Trophoblast cell (in vitro differentiated cells and primary cell): ENCODE results near the gene MED23.
A peak's percentile ranks its signal among the peaks of the same experiment; 100 is the strongest.

Source experiments
- DNase-seq, 2 donors: peaks; one replicate each; pipeline ENCODE4 v3.0.0-alpha.2; 2016
- H2AFZ ChIP-seq: 2 replicates; pipeline ENCODE4 v1.6.1; 2013; ENCODE audit warnings: low read length, moderate library complexity, mild to moderate bottlenecking; ENCODE audit not compliant: insufficient read depth, poor library complexity
- H2AK5ac ChIP-seq: 2 replicates; pipeline ENCODE4 v1.6.1; 2013; ENCODE audit warnings: mild to moderate bottlenecking, low read length
- H2BK120ac ChIP-seq: 2 replicates; pipeline ENCODE4 v1.6.1; 2013; ENCODE audit warnings: low read length, mild to moderate bottlenecking, moderate library complexity; ENCODE audit not compliant: insufficient read depth, poor library complexity
- H2BK12ac ChIP-seq: 2 replicates; pipeline ENCODE4 v1.6.1; 2013; ENCODE audit warnings: mild to moderate bottlenecking, low read length, moderate library complexity
- H2BK5ac ChIP-seq: 2 replicates; pipeline ENCODE4 v1.6.1; 2013; ENCODE audit warnings: low read length, low read depth, moderate library complexity, mild to moderate bottlenecking; ENCODE audit not compliant: poor library complexity
- H3K14ac ChIP-seq: 2 replicates; pipeline ENCODE4 v1.6.1; 2013; ENCODE audit warnings: mild to moderate bottlenecking, low read length
- H3K18ac ChIP-seq: 2 replicates; pipeline ENCODE4 v1.6.1; 2013; ENCODE audit warnings: mild to moderate bottlenecking, low read length
- H3K23ac ChIP-seq: 2 replicates; pipeline ENCODE4 v1.6.1; 2013; ENCODE audit warnings: low read length
- H3K27ac ChIP-seq: 2 replicates; pipeline ENCODE4 v1.5.1; 2013; ENCODE audit warnings: low read depth, mild to moderate bottlenecking, inconsistent platforms, low read length, moderate library complexity
- H3K27me3 ChIP-seq: 2 replicates; pipeline ENCODE4 v1.6.1; 2013; ENCODE audit warnings: inconsistent platforms, mild to moderate bottlenecking, low read length, moderate library complexity; ENCODE audit not compliant: insufficient read depth
- H3K36me3 ChIP-seq, 2 experiments: 1 replicate in 1 of 2; 2 replicates in 1 of 2; pipeline ENCODE4 v1.6.1; 2013; ENCODE audit warnings: low read length in 2 of 2, mild to moderate bottlenecking in 2 of 2, moderate library complexity in 1 of 2; ENCODE audit not compliant: insufficient read depth in 2 of 2, control insufficient read depth in 1 of 2
- H3K4ac ChIP-seq: 2 replicates; pipeline ENCODE4 v1.6.1; 2013; ENCODE audit warnings: low read depth, mild to moderate bottlenecking, low read length, moderate library complexity
- H3K4me1 ChIP-seq, 2 experiments: 1 replicate in 1 of 2; 2 replicates in 1 of 2; pipeline ENCODE4 v1.6.1; 2013; ENCODE audit warnings: low read length in 2 of 2, mild to moderate bottlenecking in 2 of 2, moderate library complexity in 1 of 2; ENCODE audit not compliant: insufficient read depth in 2 of 2, control insufficient read depth in 1 of 2
- H3K4me2 ChIP-seq: 2 replicates; pipeline ENCODE4 v1.6.1; 2013; ENCODE audit warnings: inconsistent platforms, mild to moderate bottlenecking, low read length, moderate library complexity
- H3K4me3 ChIP-seq: 2 replicates; pipeline ENCODE4 v1.5.1; 2013; ENCODE audit warnings: mild to moderate bottlenecking, low read depth, low read length, inconsistent platforms
- H3K79me1 ChIP-seq: one replicate; pipeline ENCODE4 v1.6.1; 2013; ENCODE audit warnings: low read length
- H3K79me2 ChIP-seq: 2 replicates; pipeline ENCODE4 v1.6.1; 2013; ENCODE audit warnings: low read length, mild to moderate bottlenecking; ENCODE audit not compliant: control insufficient read depth, insufficient read depth, poor library complexity
- H3K9ac ChIP-seq: 2 replicates; pipeline ENCODE4 v1.6.1; 2013; ENCODE audit warnings: mild to moderate bottlenecking, low read length
- H3K9me3 ChIP-seq: 2 replicates; pipeline ENCODE4 v1.6.1; 2013; ENCODE audit warnings: low read depth, mild to moderate bottlenecking, control low read depth, inconsistent platforms, low read length; ENCODE audit not compliant: insufficient read depth
- H4K12ac ChIP-seq: 2 replicates; pipeline ENCODE4 v1.6.1; 2013; ENCODE audit warnings: low read depth, mild to moderate bottlenecking, low read length, moderate library complexity
- H4K8ac ChIP-seq: 2 replicates; pipeline ENCODE4 v1.6.1; 2013; ENCODE audit warnings: low read depth, mild to moderate bottlenecking, low read length, moderate library complexity
- H4K91ac ChIP-seq: one replicate; pipeline ENCODE4 v1.6.1; 2013; ENCODE audit warnings: low read depth, mild to moderate bottlenecking, low read length, moderate library complexity
- WGBS: extraction: QIAGEN DNeasy Blood & Tissue Kit; methylation state at CpG from one replicate; pipeline ENCODE4 v1.1.7; 2013; ENCODE audit warnings: missing lambda C conversion rate; ENCODE audit not compliant: insufficient read length, insufficient coverage; ENCODE audit errors: extremely low coverage; 5-methylcytosine and 5-hydroxymethylcytosine counted together

MED23 gene

GRCh38 chr6:131654326-131654725, 26.3 kb upstream of the MED23 start:
- Histone ChIP-seq H3K79me1 (no peaks in the 10 kb centered on the region), H2AK5ac (no peak overlapping the region), H3K27me3 (no peaks in the 10 kb centered on the region), H3K4me3 (peak overlapping the region; percentile 54), H3K9ac (no peak overlapping the region), H3K14ac (no peak overlapping the region), H3K4me2 (no peak overlapping the region), H3K18ac (no peak overlapping the region), H3K4me1 (no peaks in the 10 kb centered on the region), H2BK12ac (no peak overlapping the region), H4K12ac (no peak overlapping the region), H3K9me3 (no peaks in the 10 kb centered on the region), H3K36me3 (no peaks in the 10 kb centered on the region), H4K91ac (no peak overlapping the region), H4K8ac (no peak overlapping the region), H3K79me2 (no peaks in the 10 kb centered on the region), H3K23ac (no peak overlapping the region), H3K4ac (no peak overlapping the region), H2AFZ (no peak overlapping the region), H3K27ac (no peak overlapping the region), H2BK5ac (no peak overlapping the region), H2BK120ac (no peak overlapping the region)
- DNase-seq = peak in 1 of 2 donors; percentile 33
- no CpG with 5 or more reads among the region's 3 CpGs for WGBS

- H3K4me3 ChIP-seq = no peak overlapping the region
- no peak overlapping the region for H4K91ac ChIP-seq
- no peak overlapping the region for H4K8ac ChIP-seq
- H3K9me3 ChIP-seq = no peaks in the 10 kb centered on the region
- no peaks in the 10 kb centered on the region for H3K4me1 ChIP-seq
- H3K27ac ChIP-seq = no peak overlapping the region
- H2BK5ac ChIP-seq = no peak overlapping the region
- no peak overlapping the region for H3K4ac ChIP-seq
- H3K18ac ChIP-seq = no peak overlapping the region
- H3K79me2 ChIP-seq = no peaks in the 10 kb centered on the region
- H2BK120ac ChIP-seq = no peak overlapping the region
- no peak overlapping the region for H2AK5ac ChIP-seq
- H2BK12ac ChIP-seq = no peak overlapping the region
- H3K23ac ChIP-seq = no peak overlapping the region
- no peak overlapping the region for H2AFZ ChIP-seq
- no peaks in the 10 kb centered on the region for H3K27me3 ChIP-seq
- no peak overlapping the region for H3K14ac ChIP-seq
- no CpG with 5 or more reads among the region's 5 CpGs for WGBS
- no peaks in the 10 kb centered on the region for H3K36me3 ChIP-seq
- no peak overlapping the region for H3K4me2 ChIP-seq
- no peak overlapping the region for H3K9ac ChIP-seq
- no peaks in the 10 kb centered on the region for H3K79me1 ChIP-seq
- H4K12ac ChIP-seq = no peak overlapping the region
- no peak for DNase-seq
Observed at GRCh38 chr6:131652472-131652871, 24.4 kb upstream of the MED23 start.

DNA sequence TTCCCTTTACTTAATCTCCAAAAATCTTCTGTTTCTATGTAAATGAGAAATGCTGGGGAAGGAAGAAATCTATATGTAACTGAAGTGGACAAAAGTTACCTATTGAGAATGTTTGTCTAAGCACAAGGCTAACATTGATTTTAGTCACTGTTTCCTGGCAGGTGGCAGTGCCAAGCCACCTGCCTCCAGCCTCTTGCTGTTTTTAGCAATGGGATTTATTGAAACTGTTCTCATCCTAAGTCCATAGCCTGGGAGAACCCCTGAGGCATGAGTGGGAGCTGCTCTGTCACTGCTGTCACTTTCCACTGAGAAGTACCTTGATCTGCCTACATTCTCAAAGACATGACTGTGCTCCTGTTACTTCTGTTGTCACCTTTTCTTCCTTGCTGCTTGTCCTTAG, 23.7 kb upstream of the MED23 start:
- no peak overlapping the region for H2BK5ac ChIP-seq

GRCh38 chr6:131646249-131646670, 18.2 kb upstream of the MED23 start:
- Histone ChIP-seq H3K9me3 (no peaks in the 10 kb centered on the region), H3K9ac (no peak overlapping the region), H2BK120ac (no peak overlapping the region), H3K36me3 (no peaks in the 10 kb centered on the region), H4K91ac (no peak overlapping the region), H3K27ac (no peak overlapping the region), H4K8ac (no peak overlapping the region), H3K4me3 (no peak overlapping the region), H2AFZ (no peak overlapping the region), H3K79me2 (no peaks in the 10 kb centered on the region), H3K23ac (no peak overlapping the region), H3K4me2 (no peak overlapping the region), H3K4me1 (no peaks in the 10 kb centered on the region), H2AK5ac (no peak overlapping the region), H2BK12ac (no peak overlapping the region), H3K14ac (no peak overlapping the region), H3K18ac (no peak overlapping the region), H2BK5ac (no peak overlapping the region), H3K79me1 (no peaks in the 10 kb centered on the region), H3K27me3 (no peaks in the 10 kb centered on the region), H3K4ac (no peak overlapping the region), H4K12ac (no peak overlapping the region)
- DNase-seq = no peak

More for the DNA sequence above, 23.7 kb upstream of the MED23 start:
- Histone ChIP-seq H3K9ac (no peak overlapping the region), H3K14ac (no peak overlapping the region), H3K27me3 (no peaks in the 10 kb centered on the region), H3K4me3 (no peak overlapping the region), H3K79me2 (no peaks in the 10 kb centered on the region), H2BK120ac (no peak overlapping the region), H3K36me3 (no peaks in the 10 kb centered on the region), H3K4ac (no peak overlapping the region), H3K4me2 (no peak overlapping the region), H3K4me1 (no peaks in the 10 kb centered on the region), H4K91ac (no peak overlapping the region), H2AK5ac (no peak overlapping the region), H4K12ac (no peak overlapping the region), H3K23ac (no peak overlapping the region), H4K8ac (no peak overlapping the region), H3K27ac (no peak overlapping the region), H2AFZ (no peak overlapping the region), H3K9me3 (no peaks in the 10 kb centered on the region), H2BK12ac (no peak overlapping the region), H3K79me1 (no peaks in the 10 kb centered on the region), H3K18ac (no peak overlapping the region)
- no peak for DNase-seq

- no CpG with 5 or more reads among the region's 2 CpGs for WGBS
- no peak overlapping the region for H2BK120ac ChIP-seq
Observed at GRCh38 chr6:131645846-131646245, 17.8 kb upstream of the MED23 start.

More at GRCh38 chr6:131645846-131646245, 17.8 kb upstream of the MED23 start:
- no peak overlapping the region for H3K23ac ChIP-seq
- DNase-seq = no peak
- H3K4me3 ChIP-seq = no peak overlapping the region
- H2AFZ ChIP-seq = no peak overlapping the region
- H3K27me3 ChIP-seq = no peaks in the 10 kb centered on the region
- no peak overlapping the region for H4K12ac ChIP-seq
- H3K14ac ChIP-seq = no peak overlapping the region
- no peak overlapping the region for H4K91ac ChIP-seq
- H2BK5ac ChIP-seq = no peak overlapping the region
- H3K4me2 ChIP-seq = no peak overlapping the region
- H3K27ac ChIP-seq = no peak overlapping the region
- H3K18ac ChIP-seq = no peak overlapping the region
- H3K79me1 ChIP-seq = no peaks in the 10 kb centered on the region
- no peak overlapping the region for H3K9ac ChIP-seq
- H4K8ac ChIP-seq = no peak overlapping the region
- no peaks in the 10 kb centered on the region for H3K9me3 ChIP-seq
- no peak overlapping the region for H3K4ac ChIP-seq
- no peaks in the 10 kb centered on the region for H3K79me2 ChIP-seq
- no peak overlapping the region for H2BK12ac ChIP-seq
- H2AK5ac ChIP-seq = no peak overlapping the region
- no peaks in the 10 kb centered on the region for H3K36me3 ChIP-seq
- no peaks in the 10 kb centered on the region for H3K4me1 ChIP-seq
